Measurements from ENCODE around the gene CDH22. TPM values are rescaled to one million over a fixed set of nuclear protein-coding genes. Genes with fewer than 3 reads are reported as not detected.

Gene CDH22
- total and polyA plus RNA-seq, 2 donors (not counting 1 experiment from before 2014, with no cell fraction given): not detected

DNA sequence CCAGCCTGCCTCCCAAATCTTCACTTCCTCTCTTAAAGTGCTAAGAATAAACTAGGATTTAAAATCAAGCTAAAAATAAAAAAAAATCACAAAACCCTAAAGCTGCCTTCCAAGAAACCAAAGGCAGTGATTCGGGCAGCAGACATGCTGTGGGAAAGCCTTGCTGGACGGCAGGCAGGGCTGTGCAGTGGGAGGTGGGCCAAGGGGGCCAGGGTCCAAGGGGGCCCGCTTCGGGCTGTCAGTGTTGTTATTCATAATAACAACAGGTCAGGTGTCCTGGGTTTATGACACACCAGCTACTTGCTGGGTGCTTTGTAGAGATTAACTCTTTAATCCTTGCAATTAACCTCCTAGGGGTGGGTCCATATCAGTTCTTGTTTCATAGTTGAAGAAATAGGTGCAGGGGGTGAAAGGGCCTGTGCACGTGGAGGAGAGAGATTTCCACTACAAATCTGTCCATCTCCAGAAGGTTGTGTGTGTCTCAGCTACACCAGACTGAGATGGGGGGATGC is 149.8 kb downstream of the CDH22 start:
- no peak overlapping the region for H3K27ac ChIP-seq (ENCODE audit: insufficient read depth, low read length)
- no peaks in the 10 kb centered on the region for H4K20me1 ChIP-seq (ENCODE audit: control insufficient read depth, extremely low read depth, insufficient read depth, low read length)
- H3K36me3 ChIP-seq (ENCODE audit: control insufficient read depth, insufficient read depth, low read length): no peaks in the 10 kb centered on the region
- no peak overlapping the region for H3K4me2 ChIP-seq (ENCODE audit: extremely low read depth, insufficient read depth, low read length)
- no peak for DNase-seq (ENCODE audit: low read depth in 2 of 2)
- no peak overlapping the region for H3K4me3 ChIP-seq (replicated peaks in 1 of 4; ENCODE audit: control extremely low read depth in 1 of 4, insufficient read depth in 1 of 4, low read depth in 3 of 4, low read length in 4 of 4)
- TF ChIP-seq EZH2 (IDR thresholded peaks at IDR 0.05; ENCODE audit: low read length, missing control alignments) (no peak), CTCF (conservative IDR thresholded peaks at IDR 0.05 in 1 of 2, IDR thresholded peaks at IDR 0.05 in 1 of 2; ENCODE audit: low read depth in 1 of 2, low read length in 2 of 2) (no peak)
- H3K9me3 ChIP-seq (ENCODE audit: control insufficient read depth, insufficient read depth, low read depth, low read length): no peaks in the 10 kb centered on the region
- H3K27me3 ChIP-seq (ENCODE audit: control insufficient read depth, insufficient read depth, low read length): peaks cover 10% of the 10 kb centered on the region
- H3K9ac ChIP-seq (ENCODE audit: insufficient read depth, low read length): no peak overlapping the region
- no peak overlapping the region for H2AFZ ChIP-seq (ENCODE audit: low read length)
- H3K79me2 ChIP-seq (ENCODE audit: control insufficient read depth, insufficient read depth, low read length): no peaks in the 10 kb centered on the region
- no peaks in the 10 kb centered on the region for H3K4me1 ChIP-seq (ENCODE audit: control insufficient read depth, extremely low read depth, insufficient read depth, low read length)

DNA sequence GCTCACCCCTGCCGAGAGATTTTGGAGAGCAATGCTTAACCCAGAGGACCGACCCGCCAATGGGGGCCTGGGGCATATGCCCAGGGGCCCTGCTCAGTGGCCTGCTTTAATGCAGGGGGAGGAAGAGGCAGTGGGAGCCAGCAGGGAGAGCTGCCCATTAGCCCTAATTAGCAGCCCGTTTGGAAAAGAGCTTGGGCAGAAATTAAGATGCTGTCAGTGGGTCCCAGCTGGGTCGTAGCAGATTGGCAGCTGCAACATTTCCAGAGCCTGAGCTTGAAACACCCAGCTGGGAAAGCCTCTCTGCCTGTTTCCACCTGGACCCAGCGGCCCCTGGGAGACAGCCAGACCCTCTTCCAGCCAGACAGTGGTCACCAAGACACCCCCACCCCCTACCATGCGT is 150.7 kb downstream of the CDH22 start:
- Histone ChIP-seq H3K27ac (ENCODE audit: insufficient read depth, low read length) (no peak overlapping the region), H2AFZ (ENCODE audit: low read length) (no peak overlapping the region), H4K20me1 (ENCODE audit: control insufficient read depth, extremely low read depth, insufficient read depth, low read length) (no peaks in the 10 kb centered on the region), H3K4me2 (ENCODE audit: extremely low read depth, insufficient read depth, low read length) (no peak overlapping the region), H3K4me1 (ENCODE audit: control insufficient read depth, extremely low read depth, insufficient read depth, low read length) (no peaks in the 10 kb centered on the region), H3K4me3 (replicated peaks in 1 of 4; ENCODE audit: control extremely low read depth in 1 of 4, insufficient read depth in 1 of 4, low read depth in 3 of 4, low read length in 4 of 4) (no peak overlapping the region), H3K27me3 (ENCODE audit: control insufficient read depth, insufficient read depth, low read length) (peaks cover 10% of the 10 kb centered on the region), H3K79me2 (ENCODE audit: control insufficient read depth, insufficient read depth, low read length) (no peaks in the 10 kb centered on the region), H3K9me3 (ENCODE audit: control insufficient read depth, insufficient read depth, low read depth, low read length) (no peaks in the 10 kb centered on the region), H3K36me3 (ENCODE audit: control insufficient read depth, insufficient read depth, low read length) (no peaks in the 10 kb centered on the region), H3K9ac (ENCODE audit: insufficient read depth, low read length) (no peak overlapping the region)
- no peak for DNase-seq (ENCODE audit: low read depth in 2 of 2)
- TF ChIP-seq EZH2 (IDR thresholded peaks at IDR 0.05; ENCODE audit: low read length, missing control alignments) (no peak), CTCF (conservative IDR thresholded peaks at IDR 0.05 in 1 of 2, IDR thresholded peaks at IDR 0.05 in 1 of 2; ENCODE audit: low read depth in 1 of 2, low read length in 2 of 2) (no peak)

DNA sequence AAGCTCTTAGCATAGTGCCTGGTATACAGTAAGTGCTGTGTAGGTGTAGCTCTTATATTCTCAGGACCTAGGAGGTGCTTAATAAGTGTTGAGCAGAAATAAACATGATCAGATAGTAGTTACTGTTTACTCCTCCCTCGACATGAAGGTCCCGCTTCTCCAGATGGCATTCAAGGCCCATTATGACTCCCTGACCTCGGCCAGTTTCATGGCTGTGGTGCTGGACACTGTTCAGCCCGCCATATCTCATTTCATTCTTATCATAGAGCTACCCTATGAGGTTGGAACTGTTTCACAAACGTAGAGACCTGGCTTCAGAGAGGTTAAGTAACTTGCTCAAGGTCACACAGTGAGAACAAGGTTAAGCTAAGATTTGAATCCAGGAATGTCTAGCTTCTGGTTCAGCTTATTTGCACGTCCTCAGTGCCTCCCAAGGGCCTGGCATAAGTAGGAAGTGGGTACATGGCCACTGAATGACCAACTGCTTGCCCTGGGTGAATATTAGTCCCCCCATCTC is 151.2 kb downstream of the CDH22 start:
- Histone ChIP-seq H3K9me3 (ENCODE audit: control insufficient read depth, insufficient read depth, low read depth, low read length) (no peaks in the 10 kb centered on the region), H3K4me1 (ENCODE audit: control insufficient read depth, extremely low read depth, insufficient read depth, low read length) (no peaks in the 10 kb centered on the region), H3K9ac (ENCODE audit: insufficient read depth, low read length) (no peak overlapping the region), H2AFZ (ENCODE audit: low read length) (no peak overlapping the region), H3K27me3 (ENCODE audit: control insufficient read depth, insufficient read depth, low read length) (peaks cover 10% of the 10 kb centered on the region), H3K4me2 (ENCODE audit: extremely low read depth, insufficient read depth, low read length) (no peak overlapping the region), H3K79me2 (ENCODE audit: control insufficient read depth, insufficient read depth, low read length) (no peaks in the 10 kb centered on the region), H3K27ac (ENCODE audit: insufficient read depth, low read length) (no peak overlapping the region), H3K36me3 (ENCODE audit: control insufficient read depth, insufficient read depth, low read length) (no peaks in the 10 kb centered on the region), H3K4me3 (replicated peaks in 1 of 4; ENCODE audit: control extremely low read depth in 1 of 4, insufficient read depth in 1 of 4, low read depth in 3 of 4, low read length in 4 of 4) (no peak overlapping the region), H4K20me1 (ENCODE audit: control insufficient read depth, extremely low read depth, insufficient read depth, low read length) (no peaks in the 10 kb centered on the region)
- TF ChIP-seq EZH2 (IDR thresholded peaks at IDR 0.05; ENCODE audit: low read length, missing control alignments) (no peak), CTCF (conservative IDR thresholded peaks at IDR 0.05 in 1 of 2, IDR thresholded peaks at IDR 0.05 in 1 of 2; ENCODE audit: low read depth in 1 of 2, low read length in 2 of 2) (no peak)
- DNase-seq (ENCODE audit: low read depth in 2 of 2): no peak
